Head of caudate nucleus (tissue), 42 donors: ENCODE measurements around the gene GEN1.

Experiments
- DNase-seq, 42 donors: peaks; one replicate each; pipeline versions ENCODE4 v3.0.0 to v3.0.0-alpha.2; 2020 to 2021; ENCODE audit warnings: mixed read lengths in 7 of 42
- intact Hi-C: fragments of 100-400 bp; cut with DNase I; formaldehyde crosslinking; loops from one replicate; pipeline ENCODE4 v1.15.0; 2022

GEN1 gene

GRCh38 chr2:17792515-17792914, 38.6 kb downstream of the GEN1 start:
- no peak for DNase-seq
- intact Hi-C loops = no loop called here

DNA sequence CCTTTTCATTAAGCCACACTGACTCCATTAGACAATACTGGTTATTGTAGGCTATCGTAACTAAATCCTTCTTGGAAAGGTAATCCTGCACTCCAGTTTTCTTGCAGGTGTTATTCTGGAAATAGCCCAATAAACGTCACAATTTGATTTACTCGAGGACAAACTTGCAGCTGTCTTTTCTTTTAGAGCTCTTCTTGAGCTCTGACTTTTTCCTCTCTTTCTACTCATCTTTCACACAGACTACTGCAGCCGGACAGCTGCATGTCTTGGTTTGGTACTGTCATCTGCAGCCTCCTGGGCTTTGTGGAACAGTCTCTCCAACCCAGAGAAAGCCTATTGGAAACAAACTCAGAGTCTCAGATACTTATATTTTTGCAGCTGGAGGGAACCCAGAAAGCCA, 39.4 kb downstream of the GEN1 start:
- intact Hi-C loops = no loop called here
- no peak for DNase-seq

- no peak for DNase-seq
- intact Hi-C loops = no loop called here
Observed at GRCh38 chr2:17793803-17794354, 39.9 kb downstream of the GEN1 start.

- intact Hi-C loops = no loop called here
- DNase-seq = no peak
Observed at GRCh38 chr2:17795309-17795708, 41.4 kb downstream of the GEN1 start.

DNA sequence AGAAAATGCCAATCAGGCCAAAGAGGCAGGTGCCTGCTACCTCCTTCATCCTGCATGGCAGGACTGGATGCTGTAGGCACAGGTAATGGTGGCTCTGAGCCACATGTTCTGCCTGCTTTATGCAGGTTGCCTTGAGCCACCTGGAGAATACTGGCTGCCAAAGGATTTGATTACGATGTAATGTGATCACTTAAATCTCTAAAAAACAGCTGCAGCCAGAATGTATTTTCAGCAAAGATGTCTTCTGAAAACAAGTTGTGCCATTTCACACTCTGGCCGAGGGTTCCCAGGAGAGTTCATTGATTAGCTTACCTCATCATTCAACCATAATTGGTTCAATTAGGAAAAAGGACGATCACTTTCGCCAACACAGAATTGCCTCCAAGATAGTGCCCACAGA, 44.4 kb downstream of the GEN1 start:
- intact Hi-C loops = no loop called here
- DNase-seq = peak in 1 of 42 donors; percentile 17

- peak in 2 of 42 donors; percentile 8 to 22 for DNase-seq
Observed at GRCh38 chr2:17799301-17800120, 45.6 kb downstream of the GEN1 start.

DNA sequence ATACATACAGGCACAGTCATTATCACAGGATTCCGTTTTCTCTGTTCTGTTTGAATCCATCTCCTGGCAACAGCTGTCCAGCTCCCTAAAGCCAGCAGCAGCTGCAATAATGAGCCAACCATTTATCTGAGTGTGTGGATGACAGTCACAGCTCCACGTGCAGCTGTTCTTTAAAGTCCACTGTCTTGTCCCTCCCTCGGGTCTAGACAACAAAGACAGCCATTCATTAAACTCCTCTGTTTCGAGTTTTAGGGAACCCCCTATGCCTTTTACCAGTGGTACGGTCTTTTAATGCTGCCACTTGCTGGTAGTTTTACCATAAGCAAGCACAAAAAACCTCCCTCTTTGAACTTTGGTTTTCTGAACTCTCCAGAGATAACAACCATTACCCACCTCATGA, 46.3 kb downstream of the GEN1 start:
- peak in 21 of 42 donors; percentile 4 to 59 (median 23) for DNase-seq
- intact Hi-C loops = no loop called here

More at GRCh38 chr2:17799301-17800120, 45.6 kb downstream of the GEN1 start:
- intact Hi-C loops = no loop called here

GRCh38 chr2:17800693-17801458, 46.9 kb downstream of the GEN1 start:
- DNase-seq = peak in 1 of 42 donors; percentile 23
- intact Hi-C loops = no loop called here

- intact Hi-C loops = no loop called here
- peak in 1 of 42 donors; percentile 22 for DNase-seq
Observed at GRCh38 chr2:17803497-17803896, 49.6 kb downstream of the GEN1 start.

DNA sequence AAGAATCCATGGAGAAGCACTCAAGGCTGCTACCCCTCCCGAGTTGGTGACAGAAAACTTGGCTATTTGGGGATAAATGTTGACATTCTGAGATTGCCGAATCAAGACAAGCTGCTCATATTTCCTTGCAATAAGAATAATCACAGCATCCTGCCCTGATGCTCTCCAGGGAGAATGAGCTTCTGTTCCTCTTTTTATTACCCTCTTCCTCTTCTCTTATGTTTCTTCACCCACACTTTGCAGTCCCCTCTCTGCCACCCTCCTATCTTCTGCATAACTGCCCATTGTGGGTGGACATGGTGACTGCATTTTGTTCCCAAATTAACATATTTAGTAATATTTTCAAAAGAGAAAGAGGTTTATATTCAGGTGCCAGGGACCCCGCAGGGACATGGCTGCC, 50.4 kb downstream of the GEN1 start:
- peak in 2 of 42 donors; percentile 3 to 25 for DNase-seq
- intact Hi-C loops = no loop called here

DNA sequence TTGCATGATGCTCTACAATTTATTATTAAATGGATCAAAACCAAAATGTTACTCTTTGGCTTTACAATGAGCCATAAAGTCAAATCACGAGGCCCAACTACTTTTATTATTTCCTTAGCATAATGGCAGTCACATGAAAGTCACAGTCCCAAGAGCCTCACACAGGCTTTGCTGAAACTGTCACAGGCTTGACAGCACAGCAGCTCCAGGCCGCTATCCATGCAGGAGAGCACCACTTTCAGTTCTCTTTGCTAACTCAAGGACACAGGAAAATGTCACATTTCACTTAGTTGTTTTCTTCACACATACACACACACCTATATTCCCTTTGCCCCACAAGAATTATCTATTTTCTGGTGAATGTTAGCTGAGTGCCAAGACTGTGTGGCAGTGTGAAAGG, 51.2 kb downstream of the GEN1 start:
- peak in 1 of 42 donors; percentile 12 for DNase-seq
- intact Hi-C loops = no loop called here

DNA sequence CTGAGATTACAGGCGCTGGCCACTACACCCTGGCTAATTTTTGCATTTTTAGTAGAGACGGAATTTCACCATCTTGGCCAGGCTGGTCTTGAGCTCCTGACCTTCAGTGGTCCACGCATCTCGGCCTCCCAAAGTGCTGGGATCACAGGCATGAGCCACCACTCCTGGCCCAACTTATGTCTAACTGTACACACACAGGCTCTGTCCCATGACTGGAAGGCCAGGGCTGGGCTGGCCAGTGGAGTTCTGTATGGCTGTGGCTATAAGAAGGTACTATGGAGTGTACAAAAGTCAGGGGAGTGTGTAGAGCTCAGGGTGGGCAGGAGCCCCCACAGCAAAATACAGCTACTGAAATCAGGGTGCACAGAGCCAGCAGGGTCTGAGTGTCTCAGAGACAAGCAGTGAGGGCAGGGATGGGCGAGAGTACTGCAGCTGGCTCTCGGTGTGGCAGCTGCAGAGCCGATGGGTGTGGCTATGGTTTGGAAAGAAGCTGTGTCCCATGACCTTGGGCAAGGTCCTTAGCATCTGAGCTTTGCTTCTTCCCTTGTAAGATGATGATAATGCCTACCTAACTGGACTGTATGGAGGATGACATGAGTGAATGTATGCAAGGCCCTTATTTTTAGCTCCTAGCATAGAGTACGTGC, 51.9 kb downstream of the GEN1 start:
- intact Hi-C loops = no loop called here
- DNase-seq = peak in 1 of 42 donors; percentile 25

DNA sequence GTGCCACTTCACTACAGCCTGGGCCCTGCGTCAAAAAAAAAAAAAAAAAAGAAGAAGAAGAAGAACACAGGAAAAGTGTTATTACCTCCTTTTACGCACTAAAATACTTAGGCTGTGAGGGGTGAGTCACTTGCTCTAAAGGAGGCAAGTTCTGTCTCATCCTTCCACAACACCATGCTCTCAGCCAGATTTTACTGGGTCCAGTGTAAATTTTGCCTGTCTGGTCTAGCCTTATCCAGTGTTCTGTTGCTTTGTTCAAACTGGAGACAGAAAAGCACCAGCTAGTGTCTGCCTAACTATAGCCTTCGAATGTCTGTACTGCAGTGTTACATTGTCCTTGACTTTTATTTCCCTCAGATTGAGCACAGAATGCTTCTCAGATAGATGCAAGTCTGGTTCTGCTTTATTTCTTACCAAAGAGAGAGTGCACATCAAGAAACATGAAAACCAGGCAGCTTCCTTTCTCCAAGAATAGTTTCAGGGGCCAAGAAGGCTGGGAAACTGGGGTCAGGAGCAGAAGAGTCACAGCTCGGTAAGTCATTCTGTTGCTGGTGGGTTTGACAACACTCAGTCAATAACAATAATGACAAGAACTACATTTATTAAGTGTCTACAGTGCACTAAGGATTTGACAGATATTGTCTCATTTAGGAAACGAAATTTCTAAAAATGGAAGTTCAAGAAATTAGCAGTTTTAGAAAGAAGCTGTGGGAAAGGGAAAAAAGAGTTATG, 59.2 kb downstream of the GEN1 start:
- no peak for DNase-seq
- intact Hi-C loops = no loop called here

- intact Hi-C loops = no loop called here
- no peak for DNase-seq
Observed at GRCh38 chr2:17813742-17814473, 60.0 kb downstream of the GEN1 start.

DNA sequence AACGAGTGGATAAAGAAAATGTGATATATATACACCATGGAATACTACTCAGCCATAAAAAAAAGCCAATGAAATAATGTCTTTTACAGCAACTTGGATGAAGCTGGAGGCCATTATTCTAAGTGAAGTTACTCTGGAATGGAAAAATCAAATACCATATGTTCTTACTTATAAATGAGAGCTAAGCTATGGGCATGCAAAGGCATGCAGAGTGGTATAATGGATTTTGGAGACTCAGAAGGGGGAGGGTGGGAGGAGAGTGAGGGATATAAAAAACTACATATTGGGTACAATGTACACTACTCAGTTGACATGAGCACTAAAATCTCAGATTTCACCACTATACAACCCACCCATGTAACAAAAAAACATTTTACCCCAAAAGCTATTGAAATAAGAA, 60.7 kb downstream of the GEN1 start:
- intact Hi-C loops = no loop called here
- DNase-seq = no peak

- intact Hi-C loops = no loop called here
- DNase-seq = no peak
Observed at GRCh38 chr2:17815468-17816184, 61.7 kb downstream of the GEN1 start.

DNA sequence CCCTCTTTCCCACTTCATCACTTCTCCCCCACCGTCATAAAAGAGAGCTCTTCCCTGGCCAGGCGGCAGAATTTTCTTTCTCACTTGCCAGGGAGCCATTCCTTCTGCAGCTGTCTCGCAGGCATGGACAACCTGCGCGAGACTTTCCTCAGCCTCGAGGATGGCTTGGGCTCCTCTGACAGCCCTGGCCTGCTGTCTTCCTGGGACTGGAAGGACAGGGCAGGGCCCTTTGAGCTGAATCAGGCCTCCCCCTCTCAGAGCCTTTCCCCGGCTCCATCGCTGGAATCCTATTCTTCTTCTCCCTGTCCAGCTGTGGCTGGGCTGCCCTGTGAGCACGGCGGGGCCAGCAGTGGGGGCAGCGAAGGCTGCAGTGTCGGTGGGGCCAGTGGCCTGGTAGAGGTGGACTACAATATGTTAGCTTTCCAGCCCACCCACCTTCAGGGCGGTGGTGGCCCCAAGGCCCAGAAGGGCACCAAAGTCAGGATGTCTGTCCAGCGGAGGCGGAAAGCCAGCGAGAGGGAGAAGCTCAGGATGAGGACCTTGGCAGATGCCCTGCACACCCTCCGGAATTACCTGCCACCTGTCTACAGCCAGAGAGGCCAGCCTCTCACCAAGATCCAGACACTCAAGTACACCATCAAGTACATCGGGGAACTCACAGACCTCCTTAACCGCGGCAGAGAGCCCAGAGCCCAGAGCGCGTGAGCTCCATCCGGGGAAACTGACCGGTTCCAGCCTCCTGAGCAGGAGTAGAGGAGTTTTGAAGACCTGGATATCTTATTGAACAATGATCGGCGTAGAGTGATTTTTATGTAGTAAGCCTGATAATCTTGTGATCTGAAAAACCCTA, 62.7 kb downstream of the GEN1 start, which contains the start of gene MSGN1:
Gene MSGN1 (plus strand): TSS at position 65 of the 850 bp plus-strand sequence. CDS start 59 bp downstream, at position 124.
- DNase-seq = no peak
- intact Hi-C loops = no loop called here
